ENCODE measurements around the gene GFY. TPM values are rescaled to one million over a fixed set of nuclear protein-coding genes. Genes with fewer than 3 reads are reported as not detected.
A peak's percentile ranks its signal among the peaks of the same experiment; 100 is the strongest.

The GFY gene
- total and polyA plus RNA-seq, 12 donors, result not detected

GRCh38 chr19:49396738-49397505 lies 28.3 kb upstream of the GFY start:
- H3K36me3 ChIP-seq (replicated peaks in 1 of 2), result no peaks in the 10 kb centered on the region
- H3K4me3 ChIP-seq, result no peak overlapping the region
- no peaks in the 10 kb centered on the region for H3K4me1 ChIP-seq (replicated peaks in 1 of 2)
- intact Hi-C loops (cut with DNase I), result no loop called here
- H3K27me3 ChIP-seq, result peaks cover 2% of the 10 kb centered on the region
- no peak overlapping the region for H3K27ac ChIP-seq
- 71 to 78% (median 77%) methylated on average over 8 of the region's 8 CpGs for WGBS, 4 donors
- DNase-seq, result no peak
- TF ChIP-seq, protein P1, sequence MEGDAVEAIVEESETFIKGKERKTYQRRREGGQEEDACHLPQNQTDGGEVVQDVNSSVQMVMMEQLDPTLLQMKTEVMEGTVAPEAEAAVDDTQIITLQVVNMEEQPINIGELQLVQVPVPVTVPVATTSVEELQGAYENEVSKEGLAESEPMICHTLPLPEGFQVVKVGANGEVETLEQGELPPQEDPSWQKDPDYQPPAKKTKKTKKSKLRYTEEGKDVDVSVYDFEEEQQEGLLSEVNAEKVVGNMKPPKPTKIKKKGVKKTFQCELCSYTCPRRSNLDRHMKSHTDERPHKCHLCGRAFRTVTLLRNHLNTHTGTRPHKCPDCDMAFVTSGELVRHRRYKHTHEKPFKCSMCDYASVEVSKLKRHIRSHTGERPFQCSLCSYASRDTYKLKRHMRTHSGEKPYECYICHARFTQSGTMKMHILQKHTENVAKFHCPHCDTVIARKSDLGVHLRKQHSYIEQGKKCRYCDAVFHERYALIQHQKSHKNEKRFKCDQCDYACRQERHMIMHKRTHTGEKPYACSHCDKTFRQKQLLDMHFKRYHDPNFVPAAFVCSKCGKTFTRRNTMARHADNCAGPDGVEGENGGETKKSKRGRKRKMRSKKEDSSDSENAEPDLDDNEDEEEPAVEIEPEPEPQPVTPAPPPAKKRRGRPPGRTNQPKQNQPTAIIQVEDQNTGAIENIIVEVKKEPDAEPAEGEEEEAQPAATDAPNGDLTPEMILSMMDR (IDR thresholded peaks at IDR 0.05), result no peak
- no peak for TF ChIP-seq POLR2A (IDR thresholded peaks at IDR 0.05)
- no peaks in the 10 kb centered on the region for H3K9me3 ChIP-seq (replicated peaks in 1 of 3)

DNA sequence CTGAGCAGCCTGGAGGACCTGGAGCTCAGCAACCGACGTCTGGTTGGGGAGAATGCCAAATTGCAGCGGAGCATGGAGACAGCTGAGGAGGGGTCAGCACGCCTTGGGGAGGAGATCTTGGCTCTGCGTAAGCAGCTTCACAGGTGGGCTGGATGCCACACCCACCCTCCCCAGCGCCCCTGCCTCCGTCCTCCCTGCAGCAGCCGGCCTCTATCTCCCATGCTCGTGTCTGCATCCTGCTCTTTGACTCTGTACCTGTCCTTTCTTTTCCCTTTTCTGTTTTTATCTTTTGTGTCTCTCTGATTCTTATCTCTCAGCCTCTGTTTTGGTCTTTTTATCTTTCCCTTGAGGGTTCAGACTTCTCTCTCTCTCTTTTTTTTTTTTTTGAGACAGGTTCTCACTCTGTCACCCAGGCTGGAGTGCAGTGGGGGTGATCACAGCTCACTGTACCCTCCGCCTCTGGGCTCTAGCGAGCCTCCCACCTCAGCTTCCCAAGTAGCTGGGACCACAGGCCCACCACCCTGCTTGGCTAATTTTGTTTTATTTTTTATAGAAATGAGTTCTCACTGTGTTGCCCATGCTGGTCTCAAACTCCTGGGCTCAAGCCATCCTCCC lies 27.1 kb upstream of the GFY start:
- intact Hi-C loops (cut with DNase I), result no loop called here
- Histone ChIP-seq H3K4me3 (no peak overlapping the region), H3K36me3 (replicated peaks in 1 of 2) (no peaks in the 10 kb centered on the region), H3K27me3 (peaks cover 2% of the 10 kb centered on the region), H3K27ac (no peak overlapping the region), H3K4me1 (replicated peaks in 1 of 2) (no peaks in the 10 kb centered on the region), H3K9me3 (replicated peaks in 1 of 3) (no peaks in the 10 kb centered on the region)
- no peak for DNase-seq
- no peak for TF ChIP-seq POLR2A (IDR thresholded peaks at IDR 0.05)
- TF ChIP-seq, protein P1 (IDR thresholded peaks at IDR 0.05), result no peak
- 65 to 89% (median 77%) methylated on average over 9 to 11 of the region's 11 CpGs for whole genome bisulfite sequencing, 4 donors

GRCh38 chr19:49398931-49399330 lies 26.3 kb upstream of the GFY start:
- DNase-seq, result no peak
- H3K4me1 ChIP-seq (replicated peaks in 1 of 2), result no peaks in the 10 kb centered on the region
- H3K27me3 ChIP-seq, result peaks cover 2% of the 10 kb centered on the region
- H3K9me3 ChIP-seq (replicated peaks in 1 of 3), result no peaks in the 10 kb centered on the region
- intact Hi-C loops (cut with DNase I), result no loop called here
- H3K36me3 ChIP-seq (replicated peaks in 1 of 2), result no peaks in the 10 kb centered on the region
- no peak for TF ChIP-seq POLR2A (IDR thresholded peaks at IDR 0.05)
- TF ChIP-seq, protein P1 (IDR thresholded peaks at IDR 0.05), result no peak
- 73 to 93% (median 79%) methylated on average over 4 to 6 of the region's 6 CpGs for WGBS, 4 donors
- H3K4me3 ChIP-seq, result no peak overlapping the region
- H3K27ac ChIP-seq, result no peak overlapping the region

GRCh38 chr19:49400029-49400428 lies 25.2 kb upstream of the GFY start:
- intact Hi-C loops (cut with DNase I), result no loop called here
- Histone ChIP-seq H3K4me3 (no peak overlapping the region), H3K4me1 (replicated peaks in 1 of 2) (no peaks in the 10 kb centered on the region), H3K36me3 (replicated peaks in 1 of 2) (no peaks in the 10 kb centered on the region), H3K9me3 (replicated peaks in 1 of 3) (no peaks in the 10 kb centered on the region), H3K27ac (no peak overlapping the region), H3K27me3 (peaks cover 1% of the 10 kb centered on the region)
- peak in 1 of 7 donors; percentile 9 for DNase-seq
- TF ChIP-seq, protein P1 (IDR thresholded peaks at IDR 0.05), result no peak
- no peak for TF ChIP-seq POLR2A (IDR thresholded peaks at IDR 0.05)
- WGBS, 4 donors, result 74 to 85% (median 80%) methylated on average over 6 of the region's 6 CpGs

Data from adrenal gland (tissue), 12 donors.